GM12878 (cell line): ENCODE data around the gene KCNQ1. TPM values are rescaled to one million over a fixed set of nuclear protein-coding genes. Genes with fewer than 3 reads are reported as not detected.

Source experiments
- ATAC-seq: fragments of 200-7000 bp; cut with Tn5 transposase; 3 replicates; pipeline ENCODE4 v1.9.1; 2020; ENCODE audit warnings: mild to moderate bottlenecking, moderate library complexity
- BruUV-seq: library from RNA; stranded (reverse); fragments of 400-500 nt; replicated peaks from 2 replicates; lab custom pipeline; 2021; lab: Mats Ljungman, UMichigan
- CTCF ChIA-PET: fragments of 300-600 bp; sonication (Branson Sonifier 250); formaldehyde crosslinking; extraction: SDS; loops from one replicate; lab custom pipeline; 2021; ENCODE audit warnings: inconsistent platforms; lab: Yijun Ruan, JAX
- POLR2A ChIA-PET: fragments of 350-600 bp; formaldehyde crosslinking; extraction: SDS; loops from one replicate; lab custom pipeline; 2021; ENCODE audit warnings: inconsistent platforms; lab: Charles Lee
- RAD21 ChIA-PET: fragments of 300-600 bp; sonication (Branson Sonifier 250); formaldehyde crosslinking; loops from one replicate; lab custom pipeline; 2023; ENCODE audit warnings: antibody characterized with exemption; ENCODE audit not compliant: unreplicated experiment; lab: Charles Lee
- SMC1A ChIA-PET: fragments of 300-600 bp; sonication (Branson Sonifier 250); formaldehyde crosslinking; loops from one replicate; lab custom pipeline; 2023; ENCODE audit not compliant: unreplicated experiment, uncharacterized antibody; lab: Charles Lee
- DNase-seq: peaks from one replicate; pipeline ENCODE4 v3.0.0-alpha.2; 2011; ENCODE audit warnings: low read depth, low spot score
- FAIRE-seq: peaks from 3 replicates; lab custom pipeline; 2011; peaks lifted over from hg19 to GRCh38; lab: Jason Lieb, UNC
- H2AFZ ChIP-seq: 2 replicates; pipeline ENCODE4 v1.6.0; 2011; ENCODE audit warnings: low read depth, low read length, control low read depth; ENCODE audit not compliant: control insufficient read depth
- H3K27ac ChIP-seq: 2 replicates; pipeline ENCODE4 v1.5.1; 2011; ENCODE audit warnings: control low read depth; ENCODE audit not compliant: control insufficient read depth, insufficient read depth
- H3K27me3 ChIP-seq, 2 experiments: replicated peaks in 1 of 2; 2 replicates each; pipeline versions ENCODE4 v1.6.0 to v1.6.1; 2011; ENCODE audit warnings: low read length in 1 of 2; ENCODE audit not compliant: control insufficient read depth in 2 of 2, insufficient read depth in 2 of 2
- H3K36me3 ChIP-seq, 2 experiments: 2 replicates each; pipeline ENCODE4 v1.5.1; 2011; ENCODE audit warnings: low read length in 1 of 2; ENCODE audit not compliant: control insufficient read depth in 2 of 2, insufficient read depth in 2 of 2
- H3K4me1 ChIP-seq: 2 replicates; pipeline ENCODE4 v1.6.1; 2011; ENCODE audit warnings: mild to moderate bottlenecking, low read length, moderate library complexity, mixed read lengths; ENCODE audit not compliant: control insufficient read depth, insufficient read depth
- H3K4me2 ChIP-seq: 2 replicates; pipeline ENCODE4 v1.6.0; 2011; ENCODE audit warnings: control low read depth; ENCODE audit not compliant: control insufficient read depth, insufficient read depth
- H3K4me3 ChIP-seq: fragments of 200-600 bp; sonication (generic); 2 replicates; pipeline ENCODE4 v1.5.1; 2016
- H3K79me2 ChIP-seq: 2 replicates; pipeline ENCODE4 v1.6.0; 2011; ENCODE audit warnings: low read length; ENCODE audit not compliant: control insufficient read depth, insufficient read depth
- H3K9ac ChIP-seq: 2 replicates; pipeline ENCODE4 v1.8.0; 2011; ENCODE audit warnings: low read length, control low read depth, mixed read lengths; ENCODE audit not compliant: control insufficient read depth, insufficient read depth
- H3K9me3 ChIP-seq: replicated peaks from 3 replicates; pipeline ENCODE4 v1.5.1; 2011; ENCODE audit warnings: mild to moderate bottlenecking, low read length; ENCODE audit not compliant: control insufficient read depth, insufficient read depth
- H4K20me1 ChIP-seq: 2 replicates; pipeline ENCODE4 v1.6.0; 2011; ENCODE audit not compliant: control insufficient read depth, insufficient read depth
- EZH2 ChIP-seq: IDR thresholded peaks from 2 replicates; pipeline ENCODE4 v1.6.1; 2012; ENCODE audit warnings: low read depth, mild to moderate bottlenecking, control low read depth, inconsistent platforms, low read length, borderline replicate concordance; ENCODE audit not compliant: control insufficient read depth
- HCFC1 ChIP-seq: fragments of 150-350 bp; IDR thresholded peaks from 2 replicates; pipeline ENCODE4 v1.6.1; 2014; ENCODE audit warnings: low read length
- JUND ChIP-seq: IDR thresholded peaks from 2 replicates; pipeline ENCODE4 v1.6.1; 2012; ENCODE audit warnings: low read depth, mild to moderate bottlenecking, low read length, improper control_type of control experiment, moderate library complexity
- RAD51 ChIP-seq: fragments of 450-650 bp; IDR thresholded peaks from 2 replicates; pipeline ENCODE4 v1.6.1; 2016; ENCODE audit warnings: moderate library complexity, mild to moderate bottlenecking, inconsistent platforms
- RFX5 ChIP-seq: IDR thresholded peaks from 2 replicates; pipeline ENCODE4 v1.6.1; 2011; ENCODE audit warnings: low read depth, low read length, improper control_type of control experiment
- WGBS: methylation state at CpG from one replicate; pipeline ENCODE4 v1.1.6; 2016; ENCODE audit warnings: low lambda C conversion rate; ENCODE audit not compliant: insufficient replicate concordance, insufficient coverage; ENCODE audit errors: missing lambda C conversion rate; 5-methylcytosine and 5-hydroxymethylcytosine counted together
- in situ Hi-C: fragments of 300-500 bp; cut with MboI; formaldehyde crosslinking; loops from 9 replicates; pipeline ENCODE4 v1.14.3; 2018; ENCODE audit warnings: mixed read lengths
- intact Hi-C: fragments of 100-400 bp; cut with micrococcal nuclease; formaldehyde crosslinking; loops from one replicate; pipeline ENCODE4 v1.14.2; 2022; ENCODE audit not compliant: unreplicated experiment
- polyA plus RNA-seq, 11 experiments: library from polyadenylated mRNA; depleted of rRNA in 4 of 11; unstranded in 6 of 11; stranded (reverse) in 5 of 11; fragments of >200 nt; fragmentation: Nextera tagmentation in 4 of 11; fragmentation: Illumina TruSeq in 1 of 11; extraction: Ambion mirVana in 4 of 11; extraction: Trizol in 1 of 11; gene quantifications; 1 replicate in 1 of 11; 2 replicates in 10 of 11; pipeline versions ENCODE4 v1.2.1 to v1.2.3, GENCODE V29; 2011 to 2016; ENCODE audit warnings: inconsistent platforms in 2 of 11, missing spikeins in 2 of 11, low read depth in 1 of 11
- total RNA-seq, 4 experiments: library from RNA; depleted of rRNA in 3 of 4; stranded (reverse); fragments of >200 nt in 3 of 4; fragmentation: Illumina TruSeq in 1 of 4; extraction: Trizol in 1 of 4; gene quantifications; 2 replicates each; pipeline versions ENCODE4 v1.2.1 to v1.2.3, GENCODE V29; 2013 to 2021
- TF ChIP-seq, protein P1 (sequence below): fragments of 450-650 bp; IDR thresholded peaks from 2 replicates; pipeline ENCODE4 v1.6.1; 2017; ENCODE audit warnings: antibody characterized with exemption, mild to moderate bottlenecking, moderate library complexity
- TF ChIP-seq, protein P2 (sequence below): fragments of 450-650 bp; IDR thresholded peaks from 2 replicates; pipeline ENCODE4 v1.6.1; 2016; ENCODE audit warnings: mild to moderate bottlenecking, moderate library complexity, borderline replicate concordance

The KCNQ1 gene
- total and polyA plus RNA-seq, 10 of the 15 experiments (the other 5 are each of a cell fraction or from before 2014, with no cell fraction given) = 0.03 to 0.15 (median 0.12) TPM; not detected in 7

DNA sequence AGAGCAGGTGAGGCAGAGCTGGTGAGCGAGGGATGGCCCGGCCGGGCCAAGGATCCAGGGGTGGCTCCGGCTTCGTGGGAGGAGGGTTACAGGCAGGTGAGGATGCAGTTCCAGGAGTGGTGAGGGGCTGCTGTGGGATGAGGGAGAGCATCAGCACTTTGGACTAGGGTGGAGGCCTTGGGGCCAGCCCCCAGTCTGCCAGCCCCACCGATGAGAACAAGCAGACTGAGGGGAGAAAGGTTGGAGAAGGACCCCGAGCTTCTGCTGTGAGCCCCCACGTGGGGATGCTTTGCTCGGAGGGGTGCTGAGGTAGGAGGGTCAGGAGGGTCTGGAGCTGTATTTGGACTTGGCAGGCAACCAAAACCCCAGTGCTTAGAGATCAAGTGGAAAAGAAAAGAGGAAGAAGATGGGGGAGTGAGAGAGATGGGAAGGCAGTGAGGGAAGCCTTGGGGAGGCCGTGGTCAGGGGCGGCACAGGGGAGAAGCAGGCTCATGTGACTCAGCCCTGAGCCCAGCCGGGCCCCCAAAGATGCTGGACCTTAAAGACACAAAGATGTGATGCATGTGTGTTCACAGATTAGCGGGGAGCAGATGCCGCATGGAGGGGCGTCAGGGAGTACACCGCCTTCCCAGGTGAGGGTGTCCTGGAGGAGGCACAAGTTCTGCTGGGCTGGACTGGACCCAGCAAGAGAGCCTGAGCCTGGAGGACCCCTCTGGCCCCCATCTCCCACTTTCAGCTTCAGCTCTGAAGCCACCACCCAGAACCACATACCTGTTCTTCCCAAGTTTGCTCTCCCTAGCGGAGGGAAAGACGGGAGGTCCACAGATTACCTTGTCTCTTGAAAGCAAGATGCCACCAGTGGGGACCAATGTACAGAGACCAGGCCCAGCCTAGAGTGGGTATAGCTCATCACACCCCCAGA lies 349.5 kb downstream of the KCNQ1 start:
- intact Hi-C loops = no loop called here
- H3K4me2 ChIP-seq = no peak overlapping the region
- POLR2A ChIA-PET = no interaction called here
- H3K9ac ChIP-seq = no peak overlapping the region
- H3K9me3 ChIP-seq = no peaks in the 10 kb centered on the region
- CTCF ChIA-PET = no interaction called here
- no peak for DNase-seq
- TF ChIP-seq RFX5 (no peak), JUND (no peak), EZH2 (no peak), HCFC1 (no peak), RAD51 (no peak)
- TF ChIP-seq, protein P1, sequence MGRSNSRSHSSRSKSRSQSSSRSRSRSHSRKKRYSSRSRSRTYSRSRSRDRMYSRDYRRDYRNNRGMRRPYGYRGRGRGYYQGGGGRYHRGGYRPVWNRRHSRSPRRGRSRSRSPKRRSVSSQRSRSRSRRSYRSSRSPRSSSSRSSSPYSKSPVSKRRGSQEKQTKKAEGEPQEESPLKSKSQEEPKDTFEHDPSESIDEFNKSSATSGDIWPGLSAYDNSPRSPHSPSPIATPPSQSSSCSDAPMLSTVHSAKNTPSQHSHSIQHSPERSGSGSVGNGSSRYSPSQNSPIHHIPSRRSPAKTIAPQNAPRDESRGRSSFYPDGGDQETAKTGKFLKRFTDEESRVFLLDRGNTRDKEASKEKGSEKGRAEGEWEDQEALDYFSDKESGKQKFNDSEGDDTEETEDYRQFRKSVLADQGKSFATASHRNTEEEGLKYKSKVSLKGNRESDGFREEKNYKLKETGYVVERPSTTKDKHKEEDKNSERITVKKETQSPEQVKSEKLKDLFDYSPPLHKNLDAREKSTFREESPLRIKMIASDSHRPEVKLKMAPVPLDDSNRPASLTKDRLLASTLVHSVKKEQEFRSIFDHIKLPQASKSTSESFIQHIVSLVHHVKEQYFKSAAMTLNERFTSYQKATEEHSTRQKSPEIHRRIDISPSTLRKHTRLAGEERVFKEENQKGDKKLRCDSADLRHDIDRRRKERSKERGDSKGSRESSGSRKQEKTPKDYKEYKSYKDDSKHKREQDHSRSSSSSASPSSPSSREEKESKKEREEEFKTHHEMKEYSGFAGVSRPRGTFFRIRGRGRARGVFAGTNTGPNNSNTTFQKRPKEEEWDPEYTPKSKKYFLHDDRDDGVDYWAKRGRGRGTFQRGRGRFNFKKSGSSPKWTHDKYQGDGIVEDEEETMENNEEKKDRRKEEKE = no peak
- TF ChIP-seq, protein P2, sequence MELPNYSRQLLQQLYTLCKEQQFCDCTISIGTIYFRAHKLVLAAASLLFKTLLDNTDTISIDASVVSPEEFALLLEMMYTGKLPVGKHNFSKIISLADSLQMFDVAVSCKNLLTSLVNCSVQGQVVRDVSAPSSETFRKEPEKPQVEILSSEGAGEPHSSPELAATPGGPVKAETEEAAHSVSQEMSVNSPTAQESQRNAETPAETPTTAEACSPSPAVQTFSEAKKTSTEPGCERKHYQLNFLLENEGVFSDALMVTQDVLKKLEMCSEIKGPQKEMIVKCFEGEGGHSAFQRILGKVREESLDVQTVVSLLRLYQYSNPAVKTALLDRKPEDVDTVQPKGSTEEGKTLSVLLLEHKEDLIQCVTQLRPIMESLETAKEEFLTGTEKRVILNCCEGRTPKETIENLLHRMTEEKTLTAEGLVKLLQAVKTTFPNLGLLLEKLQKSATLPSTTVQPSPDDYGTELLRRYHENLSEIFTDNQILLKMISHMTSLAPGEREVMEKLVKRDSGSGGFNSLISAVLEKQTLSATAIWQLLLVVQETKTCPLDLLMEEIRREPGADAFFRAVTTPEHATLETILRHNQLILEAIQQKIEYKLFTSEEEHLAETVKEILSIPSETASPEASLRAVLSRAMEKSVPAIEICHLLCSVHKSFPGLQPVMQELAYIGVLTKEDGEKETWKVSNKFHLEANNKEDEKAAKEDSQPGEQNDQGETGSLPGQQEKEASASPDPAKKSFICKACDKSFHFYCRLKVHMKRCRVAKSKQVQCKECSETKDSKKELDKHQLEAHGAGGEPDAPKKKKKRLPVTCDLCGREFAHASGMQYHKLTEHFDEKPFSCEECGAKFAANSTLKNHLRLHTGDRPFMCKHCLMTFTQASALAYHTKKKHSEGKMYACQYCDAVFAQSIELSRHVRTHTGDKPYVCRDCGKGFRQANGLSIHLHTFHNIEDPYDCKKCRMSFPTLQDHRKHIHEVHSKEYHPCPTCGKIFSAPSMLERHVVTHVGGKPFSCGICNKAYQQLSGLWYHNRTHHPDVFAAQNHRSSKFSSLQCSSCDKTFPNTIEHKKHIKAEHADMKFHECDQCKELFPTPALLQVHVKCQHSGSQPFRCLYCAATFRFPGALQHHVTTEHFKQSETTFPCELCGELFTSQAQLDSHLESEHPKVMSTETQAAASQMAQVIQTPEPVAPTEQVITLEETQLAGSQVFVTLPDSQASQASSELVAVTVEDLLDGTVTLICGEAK = no peak
- no TSS peak for BruUV-seq
- RAD21 ChIA-PET = no interaction called here
- SMC1A ChIA-PET = no interaction called here
- WGBS = 28% methylated on average over 17 of the region's 18 CpGs
- H3K27ac ChIP-seq = no peak overlapping the region
- no peaks in the 10 kb centered on the region for H4K20me1 ChIP-seq
- no peak for FAIRE-seq
- no peak for ATAC-seq
- H3K4me3 ChIP-seq = no peak overlapping the region
- no peak overlapping the region for H2AFZ ChIP-seq
- no peaks in the 10 kb centered on the region for H3K4me1 ChIP-seq
- no peaks in the 10 kb centered on the region for H3K27me3 ChIP-seq
- H3K79me2 ChIP-seq = no peaks in the 10 kb centered on the region
- no peaks in the 10 kb centered on the region for H3K36me3 ChIP-seq
- in situ Hi-C loops = no loop called here
